HUES6 (cell line): ENCODE results near the gene CDC34.

Source experiments
- H3K27ac ChIP-seq: 2 replicates; pipeline ENCODE4 v1.7.0; 2013; ENCODE audit warnings: low read depth, mild to moderate bottlenecking, low read length, inconsistent platforms
- H3K27me3 ChIP-seq: 2 replicates; pipeline ENCODE4 v1.6.1; 2013; ENCODE audit warnings: low read length; ENCODE audit not compliant: control insufficient read depth, insufficient read depth
- H3K36me3 ChIP-seq: 2 replicates; pipeline ENCODE4 v1.6.1; 2013; ENCODE audit warnings: low read length; ENCODE audit not compliant: control insufficient read depth, insufficient read depth
- H3K4me1 ChIP-seq: 2 replicates; pipeline ENCODE4 v1.6.1; 2013; ENCODE audit warnings: low read length; ENCODE audit not compliant: control insufficient read depth, insufficient read depth
- H3K4me3 ChIP-seq: 2 replicates; pipeline ENCODE4 v1.5.1; 2013; ENCODE audit warnings: low read depth, low read length
- H3K9ac ChIP-seq: one replicate; pipeline ENCODE4 v1.6.1; 2013; ENCODE audit warnings: mild to moderate bottlenecking, low read length
- H3K9me3 ChIP-seq: 2 replicates; pipeline ENCODE4 v1.6.1; 2013; ENCODE audit warnings: low read depth, low read length; ENCODE audit not compliant: control insufficient read depth, insufficient read depth

Gene CDC34, protein sequence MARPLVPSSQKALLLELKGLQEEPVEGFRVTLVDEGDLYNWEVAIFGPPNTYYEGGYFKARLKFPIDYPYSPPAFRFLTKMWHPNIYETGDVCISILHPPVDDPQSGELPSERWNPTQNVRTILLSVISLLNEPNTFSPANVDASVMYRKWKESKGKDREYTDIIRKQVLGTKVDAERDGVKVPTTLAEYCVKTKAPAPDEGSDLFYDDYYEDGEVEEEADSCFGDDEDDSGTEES

GRCh38 chr19:531753-532560, at the start of gene CDC34:
Gene CDC34 (plus strand): TSS chr19:531760. CDS start chr19:531932, 172 bp downstream.
- no peaks in the 10 kb centered on the region for H3K9me3 ChIP-seq
- H3K27me3 ChIP-seq, result no peaks in the 10 kb centered on the region
- peak within 1 kb of the TSS; percentile 74 for H3K9ac ChIP-seq
- peak within 1 kb of the TSS; percentile 77; the same call in 1 of the 2 replicates for H3K27ac ChIP-seq
- H3K36me3 ChIP-seq, result peaks cover 19% of the 10 kb centered on the region
- peaks cover 9% of the 10 kb centered on the region for H3K4me1 ChIP-seq
- H3K4me3 ChIP-seq, result peak within 1 kb of the TSS; percentile 100

DNA sequence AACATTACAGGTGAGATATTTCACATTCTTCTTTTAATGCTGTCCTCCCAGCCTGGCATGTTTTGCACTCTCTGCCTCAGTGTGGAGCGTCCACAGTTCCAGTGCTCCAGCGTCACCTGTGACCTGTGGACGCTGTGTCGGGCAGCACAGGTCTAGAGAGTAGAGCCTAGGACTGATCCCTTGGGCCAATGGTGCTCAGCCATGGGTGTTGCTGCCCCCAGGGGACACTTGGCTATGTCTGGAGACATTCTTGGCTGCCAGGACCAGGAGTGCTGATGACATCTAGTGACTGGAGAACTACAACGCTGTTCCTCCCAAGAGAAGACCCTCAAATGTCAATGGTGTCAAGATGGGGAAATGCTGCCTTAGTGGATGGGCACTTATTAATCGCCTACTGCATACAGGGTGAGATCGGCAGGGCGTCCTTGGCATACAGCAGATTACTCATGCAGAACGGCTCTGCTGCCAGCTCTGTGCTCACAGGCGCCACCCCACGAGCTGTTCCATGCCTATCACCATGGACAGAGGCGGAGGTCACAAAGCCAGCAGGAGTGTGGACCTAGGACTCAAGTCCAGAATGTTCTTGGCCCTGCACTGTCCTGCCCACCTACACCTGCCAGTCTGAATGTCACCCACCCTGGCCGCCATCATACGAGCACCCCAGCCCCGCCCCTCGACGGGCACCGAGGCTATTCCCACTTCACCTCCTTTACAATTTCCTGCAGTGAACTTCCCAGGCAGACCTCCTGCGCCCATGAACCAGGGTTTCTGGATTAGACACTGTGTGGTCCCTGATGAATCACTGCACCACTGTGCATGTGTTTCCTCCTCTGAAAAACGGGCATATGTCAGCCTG, 49.1 kb upstream of the CDC34 start:
- H3K9me3 ChIP-seq, result peaks cover 14% of the 10 kb centered on the region
- no peaks in the 10 kb centered on the region for H3K36me3 ChIP-seq
- H3K4me1 ChIP-seq, result peaks cover 24% of the 10 kb centered on the region
- no peak overlapping the region for H3K4me3 ChIP-seq
- no peak overlapping the region for H3K27ac ChIP-seq
- H3K27me3 ChIP-seq, result peaks cover 13% of the 10 kb centered on the region; the same call in 1 of the 2 replicates
- no peak overlapping the region for H3K9ac ChIP-seq

DNA sequence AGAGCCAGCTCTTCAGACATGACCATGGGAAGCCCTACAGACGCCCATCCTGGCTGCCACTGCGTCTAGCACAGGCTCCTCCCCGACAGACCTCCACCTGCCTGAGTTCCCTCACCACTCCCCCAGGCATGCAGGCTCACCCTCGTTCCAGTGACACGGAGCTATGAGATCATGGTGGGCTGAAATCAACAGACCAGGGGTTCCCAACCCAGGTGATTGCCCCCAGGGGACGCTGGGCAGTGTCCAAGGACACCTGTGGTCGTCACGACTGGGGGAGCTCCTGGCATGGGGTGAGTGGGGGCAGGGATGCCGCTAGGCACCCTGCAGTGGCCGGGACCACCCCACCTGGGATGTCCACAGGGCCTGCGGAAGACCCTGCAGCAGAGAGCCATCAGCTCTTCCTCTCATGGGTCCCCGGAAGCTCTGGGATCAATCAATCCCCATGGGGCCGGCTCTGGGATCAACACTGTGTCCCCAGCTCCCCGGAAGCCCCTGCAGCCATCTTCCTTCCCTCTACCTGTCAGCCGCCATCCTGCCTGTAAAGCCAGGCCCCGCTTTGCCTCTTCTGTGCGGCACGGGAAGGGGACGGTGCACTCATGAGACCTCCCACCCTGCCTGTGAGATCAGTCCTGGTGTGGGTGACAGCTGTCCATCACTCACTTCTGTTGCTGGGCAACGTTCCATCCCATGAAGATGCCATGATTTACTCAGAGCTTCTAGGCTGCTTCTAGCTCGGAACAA, 48.1 kb upstream of the CDC34 start:
- H3K4me1 ChIP-seq, result peaks cover 19% of the 10 kb centered on the region
- no peak overlapping the region for H3K27ac ChIP-seq
- H3K4me3 ChIP-seq, result no peak overlapping the region
- H3K36me3 ChIP-seq, result no peaks in the 10 kb centered on the region
- H3K27me3 ChIP-seq, result peaks cover 13% of the 10 kb centered on the region; the same call in 1 of the 2 replicates
- H3K9ac ChIP-seq, result no peak overlapping the region
- H3K9me3 ChIP-seq, result peaks cover 14% of the 10 kb centered on the region

DNA sequence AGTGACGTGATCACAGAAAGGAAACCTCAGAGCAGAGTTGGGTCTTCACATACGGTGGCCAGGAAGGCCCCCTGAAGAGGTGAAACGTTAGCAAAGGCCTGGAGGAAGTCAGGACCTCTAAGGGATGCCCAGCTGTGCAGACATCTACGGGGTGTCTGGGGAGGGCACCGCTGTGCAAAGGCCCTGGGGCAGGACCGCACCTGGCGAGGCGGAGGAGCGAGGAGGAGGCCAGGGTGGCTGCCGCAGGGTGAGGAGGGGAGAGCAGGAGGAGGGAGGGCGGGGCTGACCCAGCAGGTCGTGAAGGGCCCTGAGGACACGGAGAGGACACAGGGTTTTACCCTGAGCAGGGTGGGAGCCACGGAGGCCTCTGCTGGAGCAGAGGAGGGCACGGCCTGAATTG, 47.1 kb upstream of the CDC34 start:
- Histone ChIP-seq H3K27me3 (peaks cover 13% of the 10 kb centered on the region; the same call in 1 of the 2 replicates), H3K36me3 (no peaks in the 10 kb centered on the region), H3K9me3 (peaks cover 14% of the 10 kb centered on the region), H3K9ac (no peak overlapping the region), H3K27ac (no peak overlapping the region), H3K4me1 (peaks cover 14% of the 10 kb centered on the region), H3K4me3 (no peak overlapping the region)

GRCh38 chr19:485077-485476, 46.5 kb upstream of the CDC34 start:
- peaks cover 13% of the 10 kb centered on the region; the same call in 1 of the 2 replicates for H3K27me3 ChIP-seq
- H3K27ac ChIP-seq, result no peak overlapping the region
- no peaks in the 10 kb centered on the region for H3K36me3 ChIP-seq
- peaks cover 14% of the 10 kb centered on the region for H3K9me3 ChIP-seq
- peaks cover 14% of the 10 kb centered on the region for H3K4me1 ChIP-seq
- peak overlapping the region; percentile 43 for H3K9ac ChIP-seq
- peak overlapping the region; percentile 39 for H3K4me3 ChIP-seq

DNA sequence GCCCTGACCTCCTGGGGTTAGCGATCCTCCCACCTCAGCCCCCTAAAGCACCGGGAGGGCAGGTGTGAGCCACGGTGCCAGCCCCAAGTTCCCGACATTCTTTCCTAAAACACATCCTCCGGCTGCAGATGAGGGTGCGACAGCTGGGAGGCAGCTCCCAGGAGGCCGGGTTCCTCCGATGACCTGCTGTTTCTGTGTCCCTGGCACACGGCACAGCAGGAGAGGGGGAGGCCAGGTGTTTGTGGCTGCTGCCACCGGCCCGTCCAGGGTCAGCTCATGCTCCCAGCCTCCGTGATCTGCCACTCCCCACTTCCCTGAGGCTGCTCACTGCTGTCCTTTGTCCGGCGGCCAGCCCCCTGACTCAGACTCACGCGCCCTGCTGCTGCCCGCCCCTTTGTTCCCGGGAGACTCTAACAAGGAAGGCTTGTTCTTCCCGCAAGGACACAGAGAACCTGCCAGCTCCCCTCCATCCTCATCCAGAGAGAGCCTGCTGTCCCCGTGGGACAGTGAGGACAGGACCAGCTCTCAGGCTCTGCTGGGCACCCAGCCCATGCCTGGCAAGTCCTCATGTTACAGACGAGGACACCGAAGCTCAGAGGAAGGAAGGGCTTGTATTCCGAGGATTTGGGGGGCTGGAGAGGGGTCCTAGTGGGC, 45.9 kb upstream of the CDC34 start:
- Histone ChIP-seq H3K9me3 (peaks cover 9% of the 10 kb centered on the region), H3K27ac (no peak overlapping the region), H3K4me3 (peak overlapping the region; percentile 39), H3K36me3 (no peaks in the 10 kb centered on the region), H3K27me3 (peaks cover 13% of the 10 kb centered on the region; the same call in 1 of the 2 replicates), H3K4me1 (peaks cover 14% of the 10 kb centered on the region), H3K9ac (peak overlapping the region; percentile 43)

- Histone ChIP-seq H3K27me3 (peaks cover 13% of the 10 kb centered on the region; the same call in 1 of the 2 replicates), H3K4me3 (peak overlapping the region; percentile 94), H3K36me3 (no peaks in the 10 kb centered on the region), H3K9ac (peak overlapping the region; percentile 87), H3K27ac (peak overlapping the region; percentile 93), H3K9me3 (no peaks in the 10 kb centered on the region), H3K4me1 (peaks cover 16% of the 10 kb centered on the region)
Observed at GRCh38 chr19:488505-489417, 42.8 kb upstream of the CDC34 start.

DNA sequence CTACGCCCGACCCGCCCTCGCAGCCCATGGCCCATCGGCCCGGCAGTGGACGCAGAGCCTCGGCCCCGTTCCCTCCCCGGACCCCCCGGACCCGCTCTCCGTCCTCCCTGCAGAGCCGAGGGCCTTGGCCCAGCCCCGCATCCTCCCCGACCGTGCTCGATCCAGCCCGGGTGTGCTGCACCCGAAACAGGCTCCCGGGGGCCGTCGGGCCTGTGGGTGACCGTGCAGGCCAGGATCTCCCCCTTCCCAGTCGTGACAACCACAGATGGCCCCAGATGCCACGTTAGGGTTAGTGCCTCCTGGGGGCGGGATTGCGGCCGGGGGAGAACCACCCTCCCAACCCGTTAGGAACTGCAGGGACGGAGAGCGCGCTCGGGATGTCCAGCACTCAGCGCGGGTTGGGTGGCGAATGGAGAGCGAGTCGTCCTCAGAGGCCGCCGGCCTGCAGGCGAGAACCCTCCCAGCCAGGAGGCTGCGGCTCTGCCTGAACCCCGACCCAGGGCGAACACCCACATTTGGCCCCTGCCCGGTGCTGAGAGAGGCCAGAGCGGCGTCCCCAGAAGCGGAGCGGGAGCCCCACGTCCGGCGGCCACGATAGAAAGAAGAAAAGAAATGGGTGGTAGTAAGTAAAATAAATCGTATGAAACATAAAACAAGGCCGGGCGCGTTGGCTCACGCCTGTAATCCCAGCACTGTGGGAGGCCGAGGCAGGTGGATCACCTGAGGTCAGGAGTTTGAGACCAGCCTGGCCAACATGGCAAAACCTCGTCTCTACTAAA, 42.0 kb upstream of the CDC34 start:
- Histone ChIP-seq H3K27me3 (peaks cover 13% of the 10 kb centered on the region; the same call in 1 of the 2 replicates), H3K9ac (peak overlapping the region; percentile 87), H3K27ac (peak overlapping the region; percentile 49; the same call in 1 of the 2 replicates), H3K4me1 (peaks cover 18% of the 10 kb centered on the region), H3K9me3 (no peaks in the 10 kb centered on the region), H3K4me3 (peak overlapping the region; percentile 94), H3K36me3 (no peaks in the 10 kb centered on the region)
